ENCODE data around the gene PBLD. TPM values are rescaled to one million over a fixed set of nuclear protein-coding genes. Genes with fewer than 3 reads are reported as not detected.
A peak's percentile ranks its signal among the peaks of the same experiment; 100 is the strongest.

The PBLD gene
- total and polyA plus RNA-seq, 8 donors: 11.9 to 47.5 (median 26.5) TPM

- Histone ChIP-seq H3K36me3 (peaks cover 0 to 37% (median 1%) of the 10 kb centered on the region in 3 donors), H3K27me3 (no peaks in the 10 kb centered on the region), H3K9me3 (no peaks in the 10 kb centered on the region), H3K27ac (no peak overlapping the region), H3K4me3 (no peak overlapping the region), H3K4me1 (no peaks in the 10 kb centered on the region)
- DNase-seq (no peak), FAIRE-seq (no peak), ATAC-seq (peak in 1 of 4 donors; percentile 9)
- intact Hi-C loops (cut with DNase I): no loop called here
- TF ChIP-seq CTCF (IDR thresholded peaks at IDR 0.05): no peak
- 83 to 94% methylated on average over 4 of the region's 4 CpGs for whole genome bisulfite sequencing, 2 donors
Observed at GRCh38 chr10:68346774-68347173, 14.0 kb upstream of the PBLD start.

GRCh38 chr10:68345621-68346020, 12.9 kb upstream of the PBLD start:
- H3K4me3 ChIP-seq: no peak overlapping the region
- 91 to 92% methylated on average over 4 of the region's 4 CpGs for WGBS, 2 donors
- TF ChIP-seq CTCF (IDR thresholded peaks at IDR 0.05): no peak
- DNase-seq (no peak), ATAC-seq (no peak), FAIRE-seq (no peak)
- no peaks in the 10 kb centered on the region for H3K27me3 ChIP-seq
- H3K27ac ChIP-seq: no peak overlapping the region
- no peaks in the 10 kb centered on the region for H3K4me1 ChIP-seq
- no peaks in the 10 kb centered on the region for H3K9me3 ChIP-seq
- intact Hi-C loops (cut with DNase I): no loop called here
- H3K36me3 ChIP-seq: peaks cover 0 to 49% (median 13%) of the 10 kb centered on the region in 3 donors

- Histone ChIP-seq H3K27ac (no peak overlapping the region), H3K9me3 (no peaks in the 10 kb centered on the region), H3K4me3 (no peak overlapping the region), H3K27me3 (no peaks in the 10 kb centered on the region), H3K4me1 (peaks cover under 1 to 2% (median under 1%) of the 10 kb centered on the region in 3 donors), H3K36me3 (peaks cover 8 to 73% (median 31%) of the 10 kb centered on the region in 3 donors)
- intact Hi-C loops (cut with DNase I): no loop called here
- TF ChIP-seq CTCF (IDR thresholded peaks at IDR 0.05): no peak
- 75 to 76% methylated on average over 3 of the region's 3 CpGs for WGBS, 2 donors
- DNase-seq (no peak), ATAC-seq (no peak), FAIRE-seq (no peak)
Observed at GRCh38 chr10:68342909-68343516, 10.3 kb upstream of the PBLD start.

DNA sequence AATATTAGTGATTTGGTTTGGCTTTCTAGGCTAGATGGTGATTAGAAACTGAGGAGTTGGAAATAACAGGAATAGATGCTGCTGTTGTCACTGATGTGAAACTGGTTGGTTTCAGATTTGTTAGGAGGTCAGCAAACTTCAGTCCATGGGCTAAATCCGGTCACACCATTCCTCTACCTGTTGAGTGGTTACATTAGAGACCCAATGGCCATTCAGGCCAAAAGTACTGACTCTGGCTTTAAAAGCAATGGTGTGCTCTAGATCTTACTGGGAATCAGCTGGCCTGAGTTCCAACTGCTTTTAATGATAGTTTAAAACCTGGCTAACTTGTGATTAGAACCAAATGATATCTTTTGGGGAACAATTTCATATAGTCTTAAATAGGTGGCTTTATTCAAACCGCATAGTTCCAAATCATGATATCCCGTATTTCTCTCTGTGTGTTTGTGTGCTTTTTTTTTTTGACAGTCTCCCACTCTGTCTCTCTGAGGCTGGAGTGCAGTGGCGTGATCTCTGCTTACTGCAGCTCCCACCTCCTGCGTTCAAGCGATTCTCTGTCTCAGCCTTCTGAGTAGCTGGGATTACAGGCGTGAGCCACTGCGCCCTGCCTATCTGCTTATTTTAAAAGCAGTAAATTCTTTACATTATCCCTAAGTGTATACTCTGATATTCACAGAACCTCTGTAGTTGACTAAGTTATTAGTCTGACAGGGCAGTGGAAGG, 7.8 kb upstream of the PBLD start:
- DNase-seq: no peak
- no peak for ATAC-seq
- no peak for FAIRE-seq
- Histone ChIP-seq H3K27me3 (no peaks in the 10 kb centered on the region), H3K27ac (no peak overlapping the region), H3K36me3 (peaks cover 8 to 64% (median 31%) of the 10 kb centered on the region in 3 donors), H3K4me3 (no peak overlapping the region), H3K9me3 (no peaks in the 10 kb centered on the region), H3K4me1 (peaks cover 21 to 27% (median 25%) of the 10 kb centered on the region in 3 donors)
- intact Hi-C loops (cut with DNase I): no loop called here
- no peak for TF ChIP-seq CTCF (IDR thresholded peaks at IDR 0.05)
- WGBS, 2 donors: 95 to 97% methylated on average over 8 of the region's 8 CpGs
